ENCODE results near the gene TNFSF9.
"Not testable (repeated sequence)": the region's sequence is repeated elsewhere in the genome, so short reads cannot be mapped to it uniquely, and the experiment has no call there.

Gene TNFSF9

GRCh38 chr19:6573350-6573749 lies 42.5 kb downstream of the TNFSF9 start:
- DNase-seq: no peak

DNA sequence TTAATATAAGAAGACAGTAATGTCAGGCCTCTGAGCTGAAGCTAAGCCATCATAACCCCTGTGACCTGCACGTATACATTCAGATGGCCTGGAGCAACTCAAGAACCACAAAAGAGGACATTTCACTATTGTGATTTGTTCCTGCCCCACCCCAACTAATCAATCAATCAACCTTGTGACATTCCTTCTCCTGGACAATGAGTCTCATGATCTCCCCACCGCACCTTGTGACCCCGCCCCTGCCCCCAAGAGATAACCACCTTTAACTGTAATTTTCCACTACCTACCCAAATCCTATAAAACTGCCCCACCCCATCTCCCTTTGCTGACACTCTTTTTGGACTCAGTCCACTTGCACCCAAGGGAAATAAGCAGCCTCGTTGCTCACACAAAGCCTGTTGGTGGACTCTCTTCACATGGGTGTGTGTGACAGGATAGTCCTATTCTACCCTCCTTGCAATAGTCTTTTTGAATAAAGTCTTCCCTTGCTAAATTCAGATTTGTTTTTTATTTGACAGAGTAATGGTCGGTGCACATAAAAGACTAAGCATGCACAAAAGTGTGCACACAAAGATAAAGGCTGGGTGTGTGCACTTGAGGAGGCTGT lies 46.1 kb downstream of the TNFSF9 start:
- DNase-seq: peak; percentile 25

GRCh38 chr19:6577476-6578125 lies 46.8 kb downstream of the TNFSF9 start:
- DNase-seq: peak; percentile 31

DNA sequence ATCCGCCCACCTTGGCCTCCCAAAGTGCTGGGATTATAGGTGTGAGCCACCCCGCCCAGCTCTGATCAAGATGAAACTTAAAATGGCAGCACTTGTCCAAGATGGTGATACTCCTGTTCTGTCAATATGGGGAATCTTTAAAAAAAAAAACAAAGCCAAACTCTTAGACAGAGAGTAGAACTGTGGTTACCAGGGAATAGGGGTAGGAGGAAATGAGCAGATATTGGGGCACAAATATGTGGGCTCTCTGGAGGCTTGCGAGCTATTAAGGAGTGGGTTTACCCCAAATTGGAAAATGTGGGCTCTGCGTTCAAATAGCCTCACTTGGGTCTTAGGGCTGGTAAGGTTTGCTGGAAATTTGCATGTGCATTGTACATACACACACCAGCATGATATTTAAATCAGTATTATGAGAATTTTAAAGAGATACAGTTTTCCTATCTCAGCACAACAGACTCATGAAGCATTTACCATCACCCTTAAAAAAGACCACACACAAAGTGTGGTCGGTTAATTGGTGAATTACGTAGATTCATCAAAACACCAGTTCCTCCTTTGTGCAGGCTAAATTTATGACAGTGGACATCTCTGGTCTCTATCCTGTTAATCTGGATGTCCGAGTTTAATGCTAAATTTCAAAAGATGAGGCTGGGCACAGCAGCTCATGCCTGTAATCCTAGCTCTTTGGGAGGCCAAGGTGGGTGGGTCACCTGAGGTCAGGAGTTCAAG lies 48.8 kb downstream of the TNFSF9 start:
- no peak for DNase-seq

DNA sequence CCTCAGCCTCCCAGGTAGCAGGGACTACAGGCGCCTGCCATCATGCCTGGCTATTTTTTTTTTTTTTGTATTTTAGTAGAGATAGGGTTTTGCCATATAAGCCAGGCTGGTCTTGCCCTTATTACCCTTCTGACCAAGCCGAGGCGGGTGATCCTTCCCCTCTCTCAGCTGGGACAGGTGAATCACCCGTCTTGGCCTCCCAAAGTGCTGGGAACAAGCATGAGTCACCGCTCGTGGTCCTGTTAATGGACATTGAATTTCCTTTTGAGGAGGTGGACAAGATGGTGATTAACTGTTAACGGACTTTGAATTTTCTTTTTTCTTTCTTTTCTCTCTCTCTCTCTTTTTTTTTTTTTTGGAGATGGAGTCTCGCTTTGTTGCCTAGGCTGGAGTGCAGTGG lies 49.5 kb downstream of the TNFSF9 start:
- DNase-seq: no peak

GRCh38 chr19:6582515-6583484 lies 52.0 kb downstream of the TNFSF9 start:
- DNase-seq: not testable (repeated sequence)
